Coronary artery (tissue), 2 donors: ENCODE data around the gene UGT1A10.
"Not testable (repeated sequence)": the region's sequence is repeated elsewhere in the genome, so short reads cannot be mapped to it uniquely, and the experiment has no call there.

Source experiments
- DNase-seq: peaks from one replicate; pipeline ENCODE4 v3.0.0-alpha.2; 2017; ENCODE audit warnings: low spot score
- H3K27ac ChIP-seq, 2 donors: fragments of 200-600 bp; sonication (generic); one replicate each; pipeline ENCODE4 v1.5.1; 2016 to 2019
- H3K4me3 ChIP-seq: fragments of 200-600 bp; sonication (generic); 2 replicates; pipeline ENCODE4 v1.5.1; 2016; ENCODE audit warnings: mild to moderate bottlenecking, moderate library complexity
- TF ChIP-seq, protein P1 (sequence below): fragments of 200-600 bp; sonication (generic); IDR thresholded peaks from one replicate; pipeline ENCODE4 v1.5.1; 2019; ENCODE audit warnings: antibody characterized with exemption

UGT1A10 gene

GRCh38 chr2:233638836-233639235 is 2.6 kb downstream of the UGT1A10 start:
- TF ChIP-seq, protein P1, sequence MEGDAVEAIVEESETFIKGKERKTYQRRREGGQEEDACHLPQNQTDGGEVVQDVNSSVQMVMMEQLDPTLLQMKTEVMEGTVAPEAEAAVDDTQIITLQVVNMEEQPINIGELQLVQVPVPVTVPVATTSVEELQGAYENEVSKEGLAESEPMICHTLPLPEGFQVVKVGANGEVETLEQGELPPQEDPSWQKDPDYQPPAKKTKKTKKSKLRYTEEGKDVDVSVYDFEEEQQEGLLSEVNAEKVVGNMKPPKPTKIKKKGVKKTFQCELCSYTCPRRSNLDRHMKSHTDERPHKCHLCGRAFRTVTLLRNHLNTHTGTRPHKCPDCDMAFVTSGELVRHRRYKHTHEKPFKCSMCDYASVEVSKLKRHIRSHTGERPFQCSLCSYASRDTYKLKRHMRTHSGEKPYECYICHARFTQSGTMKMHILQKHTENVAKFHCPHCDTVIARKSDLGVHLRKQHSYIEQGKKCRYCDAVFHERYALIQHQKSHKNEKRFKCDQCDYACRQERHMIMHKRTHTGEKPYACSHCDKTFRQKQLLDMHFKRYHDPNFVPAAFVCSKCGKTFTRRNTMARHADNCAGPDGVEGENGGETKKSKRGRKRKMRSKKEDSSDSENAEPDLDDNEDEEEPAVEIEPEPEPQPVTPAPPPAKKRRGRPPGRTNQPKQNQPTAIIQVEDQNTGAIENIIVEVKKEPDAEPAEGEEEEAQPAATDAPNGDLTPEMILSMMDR, result no peak
- no peak for DNase-seq
- Histone ChIP-seq H3K27ac (no peak overlapping the region), H3K4me3 (no peak overlapping the region)

GRCh38 chr2:233639860-233640259 is 3.6 kb downstream of the UGT1A10 start:
- H3K4me3 ChIP-seq, result no peak overlapping the region
- H3K27ac ChIP-seq, result no peak overlapping the region
- no peak for DNase-seq
- TF ChIP-seq, protein P1, result no peak

DNA sequence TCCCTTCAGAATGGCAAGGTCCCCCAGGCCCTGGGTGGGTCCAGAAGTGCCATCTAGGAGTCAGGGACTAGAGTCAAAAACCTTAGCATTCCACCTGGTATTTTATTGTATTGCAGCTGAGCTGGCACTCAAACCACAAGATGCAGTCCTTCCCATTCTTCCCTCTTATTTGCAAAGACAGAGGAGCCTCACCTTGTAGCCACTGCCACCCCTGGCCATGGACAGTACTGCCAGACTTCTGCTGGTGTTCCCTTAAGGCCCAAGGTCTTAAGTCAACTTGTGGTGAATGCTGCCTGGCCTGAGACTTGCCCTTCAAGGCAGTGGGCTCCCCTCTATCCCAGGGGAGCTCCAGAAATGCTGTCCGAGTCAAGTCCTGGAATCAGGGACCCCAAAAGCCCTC is 6.9 kb downstream of the UGT1A10 start:
- TF ChIP-seq, protein P1, result no peak
- H3K27ac ChIP-seq, result no peak overlapping the region
- DNase-seq, result no peak
- H3K4me3 ChIP-seq, result no peak overlapping the region

GRCh38 chr2:233646033-233646432 is 9.8 kb downstream of the UGT1A10 start:
- not testable (repeated sequence) for H3K4me3 ChIP-seq, DNase-seq, H3K27ac ChIP-seq

DNA sequence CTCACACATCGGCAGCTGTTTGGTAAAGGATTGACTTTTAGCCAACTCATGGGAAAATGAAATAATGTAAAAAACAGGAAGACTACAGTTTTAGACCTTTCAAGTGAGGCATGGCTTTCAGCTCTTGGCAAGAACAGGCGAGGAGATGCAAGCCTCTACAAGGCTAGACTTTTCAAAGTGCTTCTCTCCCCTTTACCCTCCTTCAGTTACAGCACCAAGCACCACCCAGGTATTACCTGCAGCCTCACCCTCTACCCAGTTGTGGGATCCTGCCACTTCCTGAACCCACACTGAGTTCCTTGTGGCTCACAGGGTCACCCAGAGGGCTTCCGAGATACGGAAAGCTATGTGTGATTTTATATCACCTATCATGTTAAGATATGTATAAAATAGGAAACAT is 14.7 kb downstream of the UGT1A10 start:
- Histone ChIP-seq H3K27ac (no peak overlapping the region), H3K4me3 (no peak overlapping the region)
- TF ChIP-seq, protein P1, result no peak
- DNase-seq, result no peak

DNA sequence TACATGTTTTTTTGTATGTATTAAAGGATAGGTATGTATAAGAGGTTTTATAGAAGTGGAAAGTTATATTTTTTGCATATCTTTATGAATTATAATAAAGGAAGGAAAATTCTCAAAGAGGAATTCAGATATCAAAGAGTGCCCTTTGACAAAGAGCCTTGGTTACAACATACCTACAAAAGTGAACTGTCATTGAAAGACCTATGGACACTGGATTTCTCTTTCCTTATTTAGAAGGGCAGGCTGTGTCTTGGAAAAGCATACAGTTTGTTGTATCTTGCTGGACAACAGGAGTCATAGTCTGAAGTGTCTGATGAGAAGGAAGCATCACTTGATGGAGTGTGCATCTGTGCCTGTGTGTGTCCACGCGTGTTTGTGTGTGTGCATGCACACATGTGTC is 15.2 kb downstream of the UGT1A10 start:
- DNase-seq, result no peak
- no peak overlapping the region for H3K27ac ChIP-seq
- TF ChIP-seq, protein P1, result no peak
- H3K4me3 ChIP-seq, result no peak overlapping the region

DNA sequence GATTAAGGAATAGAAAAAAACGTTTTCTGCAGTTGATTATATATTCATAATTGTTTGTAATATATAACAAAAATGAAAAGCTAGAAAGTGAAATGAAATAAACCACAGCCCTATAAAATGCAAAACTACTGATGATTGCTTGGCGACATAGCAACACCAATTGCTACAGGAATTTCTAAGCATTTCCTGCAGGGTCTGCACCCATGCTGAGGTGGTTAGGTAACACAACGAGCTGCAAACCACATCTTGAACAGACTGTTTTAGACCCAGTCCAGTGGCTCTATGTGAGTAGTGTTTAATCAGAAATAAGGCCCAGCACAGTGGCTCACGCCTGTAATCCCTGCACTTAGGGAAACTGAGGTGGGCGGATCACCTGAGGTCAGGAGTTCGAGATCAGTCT is 18.3 kb downstream of the UGT1A10 start:
- Histone ChIP-seq H3K4me3 (no peak overlapping the region), H3K27ac (no peak overlapping the region)
- no peak for DNase-seq
- TF ChIP-seq, protein P1, result no peak

GRCh38 chr2:233655043-233655442 is 18.8 kb downstream of the UGT1A10 start:
- DNase-seq, result no peak
- Histone ChIP-seq H3K27ac (no peak overlapping the region), H3K4me3 (no peak overlapping the region)
- TF ChIP-seq, protein P1, result no peak

GRCh38 chr2:233655943-233656342 is 19.7 kb downstream of the UGT1A10 start:
- H3K4me3 ChIP-seq, H3K27ac ChIP-seq, DNase-seq: not testable (repeated sequence)
